ENCODE measurements around the gene EXOC2.

GRCh38 chr6:657743-658142 is 35.2 kb downstream of the EXOC2 start:
- TF ChIP-seq, protein P1, sequence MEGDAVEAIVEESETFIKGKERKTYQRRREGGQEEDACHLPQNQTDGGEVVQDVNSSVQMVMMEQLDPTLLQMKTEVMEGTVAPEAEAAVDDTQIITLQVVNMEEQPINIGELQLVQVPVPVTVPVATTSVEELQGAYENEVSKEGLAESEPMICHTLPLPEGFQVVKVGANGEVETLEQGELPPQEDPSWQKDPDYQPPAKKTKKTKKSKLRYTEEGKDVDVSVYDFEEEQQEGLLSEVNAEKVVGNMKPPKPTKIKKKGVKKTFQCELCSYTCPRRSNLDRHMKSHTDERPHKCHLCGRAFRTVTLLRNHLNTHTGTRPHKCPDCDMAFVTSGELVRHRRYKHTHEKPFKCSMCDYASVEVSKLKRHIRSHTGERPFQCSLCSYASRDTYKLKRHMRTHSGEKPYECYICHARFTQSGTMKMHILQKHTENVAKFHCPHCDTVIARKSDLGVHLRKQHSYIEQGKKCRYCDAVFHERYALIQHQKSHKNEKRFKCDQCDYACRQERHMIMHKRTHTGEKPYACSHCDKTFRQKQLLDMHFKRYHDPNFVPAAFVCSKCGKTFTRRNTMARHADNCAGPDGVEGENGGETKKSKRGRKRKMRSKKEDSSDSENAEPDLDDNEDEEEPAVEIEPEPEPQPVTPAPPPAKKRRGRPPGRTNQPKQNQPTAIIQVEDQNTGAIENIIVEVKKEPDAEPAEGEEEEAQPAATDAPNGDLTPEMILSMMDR (IDR thresholded peaks at IDR 0.05) = no peak
- no peak for TF ChIP-seq POLR2A (IDR thresholded peaks at IDR 0.05)

All from lower leg skin (tissue), 3 donors.